Panc1 (cell line): Measurements from ENCODE around the gene LITAF. TPM values are rescaled to one million over a fixed set of nuclear protein-coding genes. Genes with fewer than 3 reads are reported as not detected.
A peak's percentile ranks its signal among the peaks of the same experiment; 100 is the strongest.

ENCODE experiments used
- ATAC-seq: fragments of 200-7000 bp; cut with Tn5 transposase; 2 replicates; pipeline ENCODE4 v1.9.1; 2020; ENCODE audit warnings: mild to moderate bottlenecking, moderate library complexity
- BruUV-seq: library from RNA; stranded (reverse); fragments of 400-500 nt; replicated peaks from 2 replicates; lab custom pipeline; 2021; lab: Mats Ljungman, UMichigan
- CTCF ChIA-PET: fragments of 300-600 bp; sonication (Branson Sonifier 250); formaldehyde crosslinking; loops from one replicate; lab custom pipeline; 2022; ENCODE audit warnings: antibody characterized with exemption; lab: Charles Lee
- POLR2A ChIA-PET: fragments of 300-600 bp; sonication (Branson Sonifier 250); formaldehyde crosslinking; loops from one replicate; lab custom pipeline; 2022; ENCODE audit warnings: antibody characterized with exemption; lab: Charles Lee
- DNase-seq: peaks from one replicate; pipeline ENCODE4 v3.0.0-alpha.2; 2010; ENCODE audit warnings: low read depth, low spot score
- H3K27ac ChIP-seq: 2 replicates; pipeline ENCODE4 v1.5.1; 2011; ENCODE audit warnings: mild to moderate bottlenecking, low read length, inconsistent platforms
- H3K27me3 ChIP-seq: fragments of 200-500 bp; sonication (Bioruptor generic); 2 replicates; pipeline ENCODE4 v1.6.0; 2014; ENCODE audit warnings: low read length, inconsistent platforms; ENCODE audit not compliant: control insufficient read depth, insufficient read depth
- H3K36me3 ChIP-seq: fragments of 200-500 bp; sonication (Bioruptor generic); 2 replicates; pipeline ENCODE4 v1.5.1; 2014; ENCODE audit warnings: inconsistent platforms, mild to moderate bottlenecking, low read length, moderate library complexity; ENCODE audit not compliant: control insufficient read depth, insufficient read depth
- H3K4me1 ChIP-seq: 2 replicates; pipeline ENCODE4 v1.5.1; 2011; ENCODE audit warnings: inconsistent platforms, mild to moderate bottlenecking, low read length, moderate library complexity; ENCODE audit not compliant: control insufficient read depth, insufficient read depth
- H3K4me3 ChIP-seq, 2 experiments: 2 replicates each; pipeline ENCODE4 v1.5.1; 2011 to 2012; ENCODE audit warnings: low read depth in 2 of 2, low read length in 2 of 2, mild to moderate bottlenecking in 2 of 2, inconsistent platforms in 1 of 2, moderate library complexity in 1 of 2
- H3K9me3 ChIP-seq: fragments of 200-500 bp; sonication (Bioruptor generic); 2 replicates; pipeline ENCODE4 v1.5.1; 2014; ENCODE audit warnings: low read depth, mild to moderate bottlenecking, inconsistent platforms, low read length, moderate library complexity; ENCODE audit not compliant: control insufficient read depth, insufficient read depth
- POLR2AphosphoS5 ChIP-seq: IDR thresholded peaks from 2 replicates; pipeline ENCODE4 v1.6.1; 2012; ENCODE audit warnings: mild to moderate bottlenecking, low read depth, low read length, moderate library complexity
- SIN3A ChIP-seq: IDR thresholded peaks from 2 replicates; pipeline ENCODE4 v1.6.1; 2012; ENCODE audit warnings: low read depth, mild to moderate bottlenecking, low read length, moderate library complexity, borderline replicate concordance; ENCODE audit not compliant: insufficient read depth
- TCF7L2 ChIP-seq: IDR thresholded peaks from 2 replicates; pipeline ENCODE4 v1.6.1; 2011; ENCODE audit warnings: mild to moderate bottlenecking, low read depth, low read length, inconsistent platforms
- in situ Hi-C: cut with HindIII; loops from 2 replicates; pipeline ENCODE4 v1.10.0; 2016; ENCODE audit warnings: low sequenced_read_pairs, low pct_unique_long_range_greater_than_20kb
- intact Hi-C: fragments of 100-400 bp; cut with micrococcal nuclease; formaldehyde crosslinking; loops from one replicate; pipeline ENCODE4 v1.10.0; 2022; ENCODE audit not compliant: unreplicated experiment
- total RNA-seq: library from RNA; stranded (reverse); gene quantifications from one replicate; pipeline ENCODE4 v1.2.1, GENCODE V29; 2021; ENCODE audit not compliant: unreplicated experiment
- TF ChIP-seq, protein P1 (sequence below), 2 experiments: IDR thresholded peaks; 2 replicates each; pipeline ENCODE4 v1.6.1; 2011 to 2012; ENCODE audit warnings: low read depth in 2 of 2, control low read depth in 1 of 2, low read length in 1 of 2, mild to moderate bottlenecking in 1 of 2, moderate library complexity in 1 of 2; ENCODE audit not compliant: insufficient read depth in 1 of 2
- TF ChIP-seq, protein P2 (sequence below): fragments of 450-650 bp; IDR thresholded peaks from 2 replicates; pipeline ENCODE4 v1.5.1; 2017; ENCODE audit warnings: mild to moderate bottlenecking

The LITAF gene
- total RNA-seq, 1 experiment from 2014 or later: 85.2 TPM

DNA sequence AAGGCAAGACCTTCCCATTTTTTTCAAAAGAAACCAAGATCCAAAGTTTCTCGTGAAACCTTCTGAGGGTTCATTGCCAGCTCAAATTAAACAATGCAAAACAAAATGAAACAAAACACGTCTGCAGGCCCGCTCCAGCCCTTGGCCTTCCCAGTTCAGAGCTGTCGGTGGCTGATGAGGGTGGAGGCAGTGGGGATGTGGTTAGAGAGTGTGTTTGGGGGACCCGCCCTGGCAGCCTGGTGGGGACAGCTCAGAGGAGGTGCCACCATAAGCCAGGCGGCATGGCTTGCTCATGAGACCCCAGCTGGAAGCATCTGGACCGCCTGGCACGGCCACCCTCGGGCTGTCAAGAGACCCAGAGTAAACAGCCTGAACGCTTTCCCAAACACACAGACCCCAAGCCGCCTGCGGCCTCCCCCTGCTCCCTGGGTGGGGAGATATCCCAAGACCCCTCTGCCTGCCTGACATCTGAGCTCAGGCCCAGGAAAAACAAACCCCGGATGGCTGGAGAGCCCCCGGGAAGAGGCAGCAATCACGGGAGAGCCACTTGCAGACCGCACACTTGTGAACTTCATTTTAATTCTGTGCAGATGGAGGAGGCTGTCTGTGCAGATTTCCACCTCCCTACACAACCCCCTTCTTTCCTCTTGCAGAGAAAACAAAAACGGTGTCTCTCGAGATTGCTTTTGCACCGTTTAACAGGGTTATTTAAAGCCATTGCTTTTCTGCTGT, 35.4 kb upstream of the LITAF start:
- BruUV-seq: no TSS peak
- H3K36me3 ChIP-seq: no peaks in the 10 kb centered on the region
- POLR2A ChIA-PET: no interaction called here
- CTCF ChIA-PET: interaction anchor here (0.6 kb wide), 2 partner anchors 9 to 21 kb away, joined by 4 to 8 read pairs; no protein-coding TSS in a partner anchor
- intact Hi-C loops: no loop called here
- no peaks in the 10 kb centered on the region for H3K27me3 ChIP-seq
- H3K4me3 ChIP-seq: peak overlapping the region; percentile 11 to 41
- in situ Hi-C loops: no loop called here
- DNase-seq (no peak), ATAC-seq (peak; percentile 71)
- TF ChIP-seq TCF7L2 (no peak), SIN3A (no peak)
- TF ChIP-seq, protein P1, sequence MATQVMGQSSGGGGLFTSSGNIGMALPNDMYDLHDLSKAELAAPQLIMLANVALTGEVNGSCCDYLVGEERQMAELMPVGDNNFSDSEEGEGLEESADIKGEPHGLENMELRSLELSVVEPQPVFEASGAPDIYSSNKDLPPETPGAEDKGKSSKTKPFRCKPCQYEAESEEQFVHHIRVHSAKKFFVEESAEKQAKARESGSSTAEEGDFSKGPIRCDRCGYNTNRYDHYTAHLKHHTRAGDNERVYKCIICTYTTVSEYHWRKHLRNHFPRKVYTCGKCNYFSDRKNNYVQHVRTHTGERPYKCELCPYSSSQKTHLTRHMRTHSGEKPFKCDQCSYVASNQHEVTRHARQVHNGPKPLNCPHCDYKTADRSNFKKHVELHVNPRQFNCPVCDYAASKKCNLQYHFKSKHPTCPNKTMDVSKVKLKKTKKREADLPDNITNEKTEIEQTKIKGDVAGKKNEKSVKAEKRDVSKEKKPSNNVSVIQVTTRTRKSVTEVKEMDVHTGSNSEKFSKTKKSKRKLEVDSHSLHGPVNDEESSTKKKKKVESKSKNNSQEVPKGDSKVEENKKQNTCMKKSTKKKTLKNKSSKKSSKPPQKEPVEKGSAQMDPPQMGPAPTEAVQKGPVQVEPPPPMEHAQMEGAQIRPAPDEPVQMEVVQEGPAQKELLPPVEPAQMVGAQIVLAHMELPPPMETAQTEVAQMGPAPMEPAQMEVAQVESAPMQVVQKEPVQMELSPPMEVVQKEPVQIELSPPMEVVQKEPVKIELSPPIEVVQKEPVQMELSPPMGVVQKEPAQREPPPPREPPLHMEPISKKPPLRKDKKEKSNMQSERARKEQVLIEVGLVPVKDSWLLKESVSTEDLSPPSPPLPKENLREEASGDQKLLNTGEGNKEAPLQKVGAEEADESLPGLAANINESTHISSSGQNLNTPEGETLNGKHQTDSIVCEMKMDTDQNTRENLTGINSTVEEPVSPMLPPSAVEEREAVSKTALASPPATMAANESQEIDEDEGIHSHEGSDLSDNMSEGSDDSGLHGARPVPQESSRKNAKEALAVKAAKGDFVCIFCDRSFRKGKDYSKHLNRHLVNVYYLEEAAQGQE (IDR thresholded peaks at IDR 0.05; ENCODE audit: insufficient read depth in 1 of 2, low read depth in 2 of 2, low read length in 1 of 2): no peak
- TF ChIP-seq, protein P2, sequence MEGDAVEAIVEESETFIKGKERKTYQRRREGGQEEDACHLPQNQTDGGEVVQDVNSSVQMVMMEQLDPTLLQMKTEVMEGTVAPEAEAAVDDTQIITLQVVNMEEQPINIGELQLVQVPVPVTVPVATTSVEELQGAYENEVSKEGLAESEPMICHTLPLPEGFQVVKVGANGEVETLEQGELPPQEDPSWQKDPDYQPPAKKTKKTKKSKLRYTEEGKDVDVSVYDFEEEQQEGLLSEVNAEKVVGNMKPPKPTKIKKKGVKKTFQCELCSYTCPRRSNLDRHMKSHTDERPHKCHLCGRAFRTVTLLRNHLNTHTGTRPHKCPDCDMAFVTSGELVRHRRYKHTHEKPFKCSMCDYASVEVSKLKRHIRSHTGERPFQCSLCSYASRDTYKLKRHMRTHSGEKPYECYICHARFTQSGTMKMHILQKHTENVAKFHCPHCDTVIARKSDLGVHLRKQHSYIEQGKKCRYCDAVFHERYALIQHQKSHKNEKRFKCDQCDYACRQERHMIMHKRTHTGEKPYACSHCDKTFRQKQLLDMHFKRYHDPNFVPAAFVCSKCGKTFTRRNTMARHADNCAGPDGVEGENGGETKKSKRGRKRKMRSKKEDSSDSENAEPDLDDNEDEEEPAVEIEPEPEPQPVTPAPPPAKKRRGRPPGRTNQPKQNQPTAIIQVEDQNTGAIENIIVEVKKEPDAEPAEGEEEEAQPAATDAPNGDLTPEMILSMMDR: no peak
- H3K4me1 ChIP-seq: no peaks in the 10 kb centered on the region
- H3K9me3 ChIP-seq: no peaks in the 10 kb centered on the region
- no peak overlapping the region; the same call in 1 of the 2 replicates for H3K27ac ChIP-seq

DNA sequence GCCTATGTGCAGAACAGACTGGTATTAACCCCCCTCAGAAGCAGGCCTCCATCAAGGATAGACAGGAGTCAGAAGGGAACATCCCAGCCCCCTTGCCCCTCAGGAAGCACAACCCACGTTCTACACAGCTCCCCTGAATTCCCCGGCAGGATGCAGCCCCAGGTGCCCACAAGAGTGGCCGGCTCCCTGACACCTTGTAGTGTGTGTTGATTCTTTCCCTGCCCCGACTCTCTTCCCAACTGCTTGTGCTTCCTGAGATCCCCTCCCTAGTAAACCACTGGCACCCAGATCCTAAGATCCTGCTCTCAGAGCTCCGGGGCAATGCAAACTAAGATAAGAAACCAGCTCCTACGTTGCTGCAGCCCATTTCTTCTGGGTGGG, 34.8 kb upstream of the LITAF start:
- no peak for DNase-seq
- peak overlapping the region; percentile 11 to 41 for H3K4me3 ChIP-seq
- no TSS peak for BruUV-seq
- H3K4me1 ChIP-seq: no peaks in the 10 kb centered on the region
- in situ Hi-C loops: no loop called here
- H3K36me3 ChIP-seq: no peaks in the 10 kb centered on the region
- TF ChIP-seq, protein P1 (IDR thresholded peaks at IDR 0.05; ENCODE audit: insufficient read depth in 1 of 2, low read depth in 2 of 2, low read length in 1 of 2): no peak
- no peak for TF ChIP-seq TCF7L2
- no peak for TF ChIP-seq SIN3A
- TF ChIP-seq, protein P2: no peak
- no peak for TF ChIP-seq POLR2AphosphoS5
- H3K9me3 ChIP-seq: no peaks in the 10 kb centered on the region
- ChIA-PET CTCF (interaction anchor here (0.6 kb wide), 1 partner anchor 9 kb away, joined by 8 read pairs; no protein-coding TSS in a partner anchor), POLR2A (no interaction called here)
- peak; percentile 41; the same call in 1 of the 2 replicates for ATAC-seq
- intact Hi-C loops: no loop called here
- no peak overlapping the region for H3K27ac ChIP-seq
- H3K27me3 ChIP-seq: no peaks in the 10 kb centered on the region
